ENCODE measurements around the gene FAM124A.

The FAM124A gene

GRCh38 chr13:51222037-51222685, at the start of gene FAM124A:
Gene FAM124A, plus strand, starts transcription at chr13:51222398. Its CDS starts 104 bp downstream, at chr13:51222502.
- in situ Hi-C loops (cut with HindIII; ENCODE audit: low sequenced_read_pairs): no loop called here

GRCh38 chr13:51175021-51175420, 47.2 kb upstream of the FAM124A start:
- in situ Hi-C loops (cut with HindIII; ENCODE audit: low sequenced_read_pairs): no loop called here

GRCh38 chr13:51175639-51176038, 46.6 kb upstream of the FAM124A start:
- in situ Hi-C loops (cut with HindIII; ENCODE audit: low sequenced_read_pairs): no loop called here

GRCh38 chr13:51177188-51177587, 45.0 kb upstream of the FAM124A start:
- in situ Hi-C loops (cut with HindIII; ENCODE audit: low sequenced_read_pairs): no loop called here

GRCh38 chr13:51178456-51179074, 43.6 kb upstream of the FAM124A start:
- in situ Hi-C loops (cut with HindIII; ENCODE audit: low sequenced_read_pairs): no loop called here

- in situ Hi-C loops (cut with HindIII; ENCODE audit: low sequenced_read_pairs): no loop called here
Measured at GRCh38 chr13:51179432-51179971, 42.7 kb upstream of the FAM124A start.

- in situ Hi-C loops (cut with HindIII; ENCODE audit: low sequenced_read_pairs): no loop called here
Measured at GRCh38 chr13:51180853-51181511, 41.2 kb upstream of the FAM124A start.

- in situ Hi-C loops (cut with HindIII; ENCODE audit: low sequenced_read_pairs): no loop called here
Measured at GRCh38 chr13:51181786-51182383, 40.3 kb upstream of the FAM124A start.

GRCh38 chr13:51191743-51192142, 30.5 kb upstream of the FAM124A start:
- in situ Hi-C loops (cut with HindIII; ENCODE audit: low sequenced_read_pairs): no loop called here

GRCh38 chr13:51192348-51192747, 29.9 kb upstream of the FAM124A start:
- in situ Hi-C loops (cut with HindIII; ENCODE audit: low sequenced_read_pairs): no loop called here

- in situ Hi-C loops (cut with HindIII; ENCODE audit: low sequenced_read_pairs): no loop called here
Measured at GRCh38 chr13:51193387-51193786, 28.8 kb upstream of the FAM124A start.

- in situ Hi-C loops (cut with HindIII; ENCODE audit: low sequenced_read_pairs): no loop called here
Measured at GRCh38 chr13:51194942-51195341, 27.3 kb upstream of the FAM124A start.

- in situ Hi-C loops (cut with HindIII; ENCODE audit: low sequenced_read_pairs): no loop called here
Measured at GRCh38 chr13:51201886-51202285, 20.3 kb upstream of the FAM124A start.

- in situ Hi-C loops (cut with HindIII; ENCODE audit: low sequenced_read_pairs): no loop called here
Measured at GRCh38 chr13:51202477-51203046, 19.6 kb upstream of the FAM124A start.

GRCh38 chr13:51206584-51206983, 15.6 kb upstream of the FAM124A start:
- in situ Hi-C loops (cut with HindIII; ENCODE audit: low sequenced_read_pairs): no loop called here

GRCh38 chr13:51207881-51208280, 14.3 kb upstream of the FAM124A start:
- in situ Hi-C loops (cut with HindIII; ENCODE audit: low sequenced_read_pairs): no loop called here

GRCh38 chr13:51208716-51209115, 13.5 kb upstream of the FAM124A start:
- in situ Hi-C loops (cut with HindIII; ENCODE audit: low sequenced_read_pairs): no loop called here

- in situ Hi-C loops (cut with HindIII; ENCODE audit: low sequenced_read_pairs): no loop called here
Measured at GRCh38 chr13:51211910-51212309, 10.3 kb upstream of the FAM124A start.

GRCh38 chr13:51212758-51213157, 9.4 kb upstream of the FAM124A start:
- in situ Hi-C loops (cut with HindIII; ENCODE audit: low sequenced_read_pairs): no loop called here

- in situ Hi-C loops (cut with HindIII; ENCODE audit: low sequenced_read_pairs): no loop called here
Measured at GRCh38 chr13:51213173-51213728, 8.9 kb upstream of the FAM124A start.

- in situ Hi-C loops (cut with HindIII; ENCODE audit: low sequenced_read_pairs): no loop called here
Measured at GRCh38 chr13:51218626-51219025, 3.6 kb upstream of the FAM124A start.

All from endothelial cell of hepatic sinusoid (primary cell).